ENCODE measurements around the gene RALB. TPM values are rescaled to one million over a fixed set of nuclear protein-coding genes. Genes with fewer than 3 reads are reported as not detected.

RALB gene, protein sequence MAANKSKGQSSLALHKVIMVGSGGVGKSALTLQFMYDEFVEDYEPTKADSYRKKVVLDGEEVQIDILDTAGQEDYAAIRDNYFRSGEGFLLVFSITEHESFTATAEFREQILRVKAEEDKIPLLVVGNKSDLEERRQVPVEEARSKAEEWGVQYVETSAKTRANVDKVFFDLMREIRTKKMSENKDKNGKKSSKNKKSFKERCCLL
- 54.3 to 74.4 TPM (median 58.6 TPM) in 5 replicates for total RNA-seq (2022; extraction: Qiagen RNA extraction)

DNA sequence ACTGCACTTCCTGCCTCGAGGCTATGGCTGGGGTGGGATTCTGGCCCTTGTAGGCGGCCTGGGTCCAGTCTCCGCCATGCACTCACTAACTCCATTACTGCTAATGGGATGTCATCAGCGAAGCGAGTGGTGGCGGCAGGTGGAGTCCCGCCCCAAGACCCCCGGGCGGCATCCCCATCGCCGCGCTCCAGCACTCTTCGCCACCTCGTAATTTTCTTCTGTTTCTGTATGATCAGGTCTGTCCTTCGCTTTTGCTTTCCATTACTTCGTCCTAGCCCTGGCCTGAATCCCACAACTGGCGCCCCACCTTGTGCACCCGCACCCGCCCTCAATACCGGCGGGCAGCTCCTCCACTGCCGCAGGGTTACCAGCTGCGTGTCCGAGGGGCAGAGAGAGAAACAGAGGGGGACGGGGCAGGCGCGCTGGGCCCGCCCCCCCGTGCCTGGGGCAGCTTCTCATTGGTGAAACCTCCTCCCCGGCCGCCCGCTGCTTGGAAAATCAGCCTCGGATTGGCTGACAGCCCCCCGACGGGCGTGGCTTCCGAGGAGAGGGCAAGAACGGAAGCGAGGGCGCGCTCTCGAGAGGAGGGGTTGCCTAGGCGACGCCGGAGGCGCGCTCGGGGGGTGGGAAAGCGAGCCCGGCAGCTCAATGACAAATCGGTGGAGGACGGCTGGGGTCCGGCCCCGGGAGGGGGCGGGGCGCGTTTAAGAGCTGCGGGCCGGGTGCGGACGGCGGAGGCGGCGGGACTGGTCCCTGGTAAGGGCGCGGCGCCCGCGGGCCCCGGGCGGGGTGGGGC, at the start of gene RALB:
TSS of gene RALB (plus strand) at position 628 of the 796 bp plus-strand sequence. CDS start 25,813 bp downstream, outside the sequence.

GRCh38 chr2:120223034-120223912, 29.4 kb upstream of the RALB start, which contains the start of gene TMEM185B:
Gene TMEM185B, minus strand, starts transcription at chr2:120223400. Its CDS starts 424 bp downstream, at chr2:120222976.

Other genes starting within 250 kb of the RALB start
- gene EPB41L5, start 239.8 kb upstream of the RALB start, total RNA-seq (2022; extraction: Qiagen RNA extraction): 3.4 to 5.1 TPM (median 4.0 TPM) in 5 replicates
- gene TMEM185B, start 29.5 kb upstream of the RALB start, total RNA-seq (2022; extraction: Qiagen RNA extraction): 44.4 to 50.6 TPM (median 47.3 TPM) in 5 replicates
- 23.1 to 29.9 TPM (median 26.3 TPM) in 5 replicates for gene INHBB, start 93.3 kb downstream of the RALB start, total RNA-seq (2022; extraction: Qiagen RNA extraction)

Data from A549 treated with AZD2906 at 1 μM for 4 hours (cell line).